ENCODE results near the gene RCC2. TPM values are rescaled to one million over a fixed set of nuclear protein-coding genes. Genes with fewer than 3 reads are reported as not detected.
"Not testable (repeated sequence)": the region's sequence is repeated elsewhere in the genome, so short reads cannot be mapped to it uniquely, and the experiment has no call there.

The RCC2 gene
- total RNA-seq, 2 experiments from 2014 or later: 139 to 250 TPM

- Histone ChIP-seq H3K9me2 (ENCODE audit: insufficient read depth, low read length) (no peaks in the 10 kb centered on the region), H3K79me2 (ENCODE audit: insufficient read depth, low read depth, low read length) (no peaks in the 10 kb centered on the region), H4K20me1 (ENCODE audit: insufficient read depth, low read length) (no peaks in the 10 kb centered on the region), H3K27ac (ENCODE audit: low read depth, low read length, poor library complexity, severe bottlenecking) (no peak overlapping the region), H3K4me3 (ENCODE audit: low read depth, low read length, poor library complexity, severe bottlenecking) (no peak overlapping the region), H3K9me3 (ENCODE audit: low read length) (no peaks in the 10 kb centered on the region), H3K36me3 (ENCODE audit: insufficient read depth, low read length) (no peaks in the 10 kb centered on the region), H2AFZ (ENCODE audit: low read length) (no peak overlapping the region), H3K4me2 (ENCODE audit: low read length) (no peak overlapping the region), H3K4me1 (ENCODE audit: insufficient read depth, low read length, poor library complexity, severe bottlenecking) (no peaks in the 10 kb centered on the region)
- intact Hi-C loops (cut with micrococcal nuclease; ENCODE audit: unreplicated experiment): no loop called here
- no peak for DNase-seq (ENCODE audit: low spot score)
- CTCF ChIA-PET (ENCODE audit: unreplicated experiment): no interaction called here
- no TSS peak for BruUV-seq (replicated peaks)
- POLR2A ChIA-PET: no interaction called here
- TF ChIP-seq EZH2phosphoT487 (IDR thresholded peaks at IDR 0.05; ENCODE audit: borderline replicate concordance, low read depth, low read length): no peak
These were observed 31.9 kb upstream of the RCC2 start for GRCh38 chr1:17471393-17471792.

- Histone ChIP-seq H3K27ac (ENCODE audit: low read depth, low read length, poor library complexity, severe bottlenecking) (no peak overlapping the region), H3K4me3 (ENCODE audit: low read depth, low read length, poor library complexity, severe bottlenecking) (no peak overlapping the region), H3K79me2 (ENCODE audit: insufficient read depth, low read depth, low read length) (no peaks in the 10 kb centered on the region), H4K20me1 (ENCODE audit: insufficient read depth, low read length) (no peaks in the 10 kb centered on the region), H2AFZ (ENCODE audit: low read length) (no peak overlapping the region), H3K9me2 (ENCODE audit: insufficient read depth, low read length) (no peaks in the 10 kb centered on the region), H3K4me1 (ENCODE audit: insufficient read depth, low read length, poor library complexity, severe bottlenecking) (no peaks in the 10 kb centered on the region), H3K4me2 (ENCODE audit: low read length) (no peak overlapping the region), H3K36me3 (ENCODE audit: insufficient read depth, low read length) (no peaks in the 10 kb centered on the region), H3K9me3 (ENCODE audit: low read length) (no peaks in the 10 kb centered on the region)
- TF ChIP-seq EZH2phosphoT487 (IDR thresholded peaks at IDR 0.05; ENCODE audit: borderline replicate concordance, low read depth, low read length): no peak
- TF ChIP-seq CTCF (conservative IDR thresholded peaks at IDR 0.05; ENCODE audit: low read length): no peak
- ChIA-PET CTCF (ENCODE audit: unreplicated experiment) (no interaction called here), POLR2A (no interaction called here)
- intact Hi-C loops (cut with micrococcal nuclease; ENCODE audit: unreplicated experiment): no loop called here
- BruUV-seq (replicated peaks): no TSS peak
- DNase-seq (ENCODE audit: low spot score): no peak
These were observed 30.7 kb upstream of the RCC2 start for GRCh38 chr1:17470021-17470799.

- DNase-seq (ENCODE audit: low spot score); H3K4me3 ChIP-seq (ENCODE audit: low read depth, low read length, poor library complexity, severe bottlenecking); H3K4me2 ChIP-seq (ENCODE audit: low read length); H3K36me3 ChIP-seq (ENCODE audit: insufficient read depth, low read length); intact Hi-C loops (cut with micrococcal nuclease; ENCODE audit: unreplicated experiment); H3K79me2 ChIP-seq (ENCODE audit: insufficient read depth, low read depth, low read length); H3K9me3 ChIP-seq (ENCODE audit: low read length); H2AFZ ChIP-seq (ENCODE audit: low read length); H4K20me1 ChIP-seq (ENCODE audit: insufficient read depth, low read length); H3K4me1 ChIP-seq (ENCODE audit: insufficient read depth, low read length, poor library complexity, severe bottlenecking); H3K27ac ChIP-seq (ENCODE audit: low read depth, low read length, poor library complexity, severe bottlenecking); CTCF ChIA-PET (ENCODE audit: unreplicated experiment); H3K9me2 ChIP-seq (ENCODE audit: insufficient read depth, low read length); BruUV-seq (replicated peaks): not testable (repeated sequence)
- POLR2A ChIA-PET: interaction anchor here (0.6 kb wide), 1 partner anchor 29 kb away, joined by 3 read pairs; the partner anchor contains the start of gene RCC2
These were observed 29.1 kb upstream of the RCC2 start for GRCh38 chr1:17468357-17469265.

Data from OCI-LY7 (cell line).